ENCODE results near the gene ERF. TPM values are rescaled to one million over a fixed set of nuclear protein-coding genes. Genes with fewer than 3 reads are reported as not detected.
A peak's percentile ranks its signal among the peaks of the same experiment; 100 is the strongest.

The ERF gene
- 10 to 100 TPM; 65.7 to 75.6 TPM for total RNA-seq

DNA sequence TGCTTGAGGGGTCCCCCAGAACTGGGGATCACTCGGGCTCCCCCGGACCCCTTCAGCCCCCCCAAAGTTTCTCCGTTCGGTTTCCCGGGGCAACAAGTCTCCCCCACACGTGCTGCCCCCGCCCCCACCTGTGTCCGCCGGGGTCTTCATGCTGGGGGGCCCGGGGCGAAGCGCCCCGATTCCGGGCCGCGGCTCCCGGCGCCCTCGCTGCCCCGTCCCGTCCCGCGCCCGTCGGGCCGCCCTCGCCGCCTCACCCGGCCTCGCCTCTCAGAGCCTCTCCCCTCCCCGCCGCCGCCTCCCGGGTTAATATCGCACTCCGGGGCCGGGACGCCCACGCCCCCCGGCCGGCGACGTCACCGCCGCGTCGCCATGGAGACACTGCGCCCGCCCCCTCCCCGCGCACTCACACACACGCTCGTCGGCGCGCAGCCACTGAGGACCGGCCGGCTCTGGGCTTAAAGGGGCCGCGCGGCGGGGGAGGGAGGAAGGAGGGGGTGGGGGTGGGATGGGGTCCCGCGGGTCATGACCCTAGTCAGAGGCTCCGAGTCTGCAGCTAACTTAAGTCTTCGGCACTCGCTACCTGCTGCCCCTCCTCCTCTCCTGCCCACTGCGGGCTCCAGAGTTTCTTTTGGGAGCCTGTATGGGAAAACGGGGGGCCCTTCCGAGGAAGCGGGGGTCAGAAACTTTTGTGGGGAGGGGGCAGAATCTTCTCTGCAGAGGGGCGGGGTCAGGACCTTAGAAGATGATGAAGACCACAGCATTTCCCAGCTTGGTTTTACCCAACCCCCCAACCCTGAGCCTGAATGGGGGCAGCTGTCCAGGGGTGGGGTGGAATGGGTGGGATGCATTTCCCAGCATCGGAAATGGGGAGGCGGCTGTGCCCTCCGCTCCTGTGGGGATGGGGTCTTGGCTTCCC is at the start of gene ERF:
ERF (minus strand) TSS at position 279 of the 916 bp plus-strand sequence; CDS start at position 150, 129 bp downstream.
- ATAC-seq (replicated peaks in 1 of 2) (peak; percentile 77 to 80), DNase-seq (peak; percentile 95 to 97)
- Mint-ChIP-seq H3K9me3 (no peaks in the 10 kb centered on the region), H3K4me1 (ENCODE audit: low read depth) (peaks cover 41% of the 10 kb centered on the region), H3K27me3 (ENCODE audit: low read depth) (peaks cover 7% of the 10 kb centered on the region), H3K36me3 (ENCODE audit: insufficient read depth in 2 of 2) (peaks cover 2 to 3% of the 10 kb centered on the region in 2 donors), H3K4me3 (peak within 1 kb of the TSS; percentile 79 to 82), H3K27ac (no peak within 1 kb of the TSS)

GRCh38 chr19:42303876-42304275 is 48.9 kb upstream of the ERF start:
- Mint-ChIP-seq H3K36me3 (ENCODE audit: insufficient read depth in 2 of 2) (no peaks in the 10 kb centered on the region), H3K4me3 (peak overlapping the region in 1 of 2 donors; percentile 96), H3K27ac (peak overlapping the region; percentile 10), H3K4me1 (ENCODE audit: low read depth) (peaks cover 24% of the 10 kb centered on the region), H3K9me3 (no peaks in the 10 kb centered on the region), H3K27me3 (ENCODE audit: low read depth) (no peaks in the 10 kb centered on the region)
- DNase-seq, result no peak
- ATAC-seq (replicated peaks in 1 of 2), result no peak

- no peak for DNase-seq
- peak; percentile 1 to 2 for ATAC-seq (replicated peaks in 1 of 2)
- no peaks in the 10 kb centered on the region for H3K27me3 Mint-ChIP-seq (ENCODE audit: low read depth)
- no peaks in the 10 kb centered on the region for H3K9me3 Mint-ChIP-seq
- H3K4me1 Mint-ChIP-seq (ENCODE audit: low read depth), result peaks cover 24% of the 10 kb centered on the region
- H3K27ac Mint-ChIP-seq, result peak overlapping the region; percentile 10
- H3K36me3 Mint-ChIP-seq (ENCODE audit: insufficient read depth in 2 of 2), result no peaks in the 10 kb centered on the region
- peak overlapping the region; percentile 92 to 96 for H3K4me3 Mint-ChIP-seq
These were observed 48.2 kb upstream of the ERF start for GRCh38 chr19:42303101-42303464.

GRCh38 chr19:42301646-42302203 is 46.8 kb upstream of the ERF start, which contains the start of gene PRR19:
Gene PRR19 (plus strand): TSS chr19:42302132. CDS start chr19:42309585, 7,453 bp downstream.
- DNase-seq (peak in 1 of 2 donors; percentile 25), ATAC-seq (replicated peaks in 1 of 2) (peak; percentile 22 to 23)
- Mint-ChIP-seq H3K4me3 (peak within 1 kb of the TSS; percentile 92 to 96), H3K9me3 (no peaks in the 10 kb centered on the region), H3K36me3 (ENCODE audit: insufficient read depth in 2 of 2) (peaks cover 0 to 2% of the 10 kb centered on the region in 2 donors), H3K4me1 (ENCODE audit: low read depth) (peaks cover 26% of the 10 kb centered on the region), H3K27ac (peak within 1 kb of the TSS; percentile 51), H3K27me3 (ENCODE audit: low read depth) (no peaks in the 10 kb centered on the region)

DNA sequence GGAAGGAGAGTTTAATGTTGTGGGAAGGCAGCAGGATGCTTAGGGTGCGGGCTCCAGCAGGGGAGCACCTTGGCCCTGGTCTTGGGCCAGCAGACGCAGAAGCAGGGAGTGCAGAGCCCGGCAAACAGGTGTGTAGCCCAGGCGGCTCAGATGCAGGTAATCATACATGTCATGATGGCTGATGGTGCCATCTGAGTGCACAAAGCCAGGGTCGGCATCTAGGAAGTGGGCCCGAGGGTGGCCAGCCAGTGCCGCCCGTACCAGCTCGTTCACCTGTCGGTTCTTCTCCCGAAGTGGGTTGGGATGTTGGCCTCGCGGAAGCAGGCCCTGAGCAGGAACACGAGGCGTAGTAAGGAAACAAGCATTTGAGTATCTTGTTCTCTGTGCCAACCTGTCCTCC is 42.1 kb upstream of the ERF start:
- Mint-ChIP-seq H3K27ac (no peak overlapping the region), H3K4me1 (ENCODE audit: low read depth) (peaks cover 15% of the 10 kb centered on the region)

GRCh38 chr19:42295831-42296525 is 41.0 kb upstream of the ERF start:
- H3K4me1 Mint-ChIP-seq (ENCODE audit: low read depth), result peaks cover 13% of the 10 kb centered on the region
- ATAC-seq (replicated peaks in 1 of 2) (peak; percentile 74 to 81), DNase-seq (peak; percentile 89 to 92)
- H3K9me3 Mint-ChIP-seq, result no peaks in the 10 kb centered on the region
- peaks cover 5 to 8% of the 10 kb centered on the region in 2 donors for H3K36me3 Mint-ChIP-seq (ENCODE audit: insufficient read depth in 2 of 2)
- H3K4me3 Mint-ChIP-seq, result no peak overlapping the region
- H3K27ac Mint-ChIP-seq, result no peak overlapping the region
- H3K27me3 Mint-ChIP-seq (ENCODE audit: low read depth), result no peaks in the 10 kb centered on the region

More for the DNA sequence above, 42.1 kb upstream of the ERF start:
- ATAC-seq (replicated peaks in 1 of 2) (no peak), DNase-seq (no peak)
- Mint-ChIP-seq H3K9me3 (no peaks in the 10 kb centered on the region), H3K36me3 (ENCODE audit: insufficient read depth in 2 of 2) (peaks cover 2 to 6% of the 10 kb centered on the region in 2 donors), H3K27me3 (ENCODE audit: low read depth) (no peaks in the 10 kb centered on the region), H3K4me3 (no peak overlapping the region)

- ATAC-seq (replicated peaks in 1 of 2) (no peak), DNase-seq (no peak)
- Mint-ChIP-seq H3K4me3 (no peak overlapping the region), H3K36me3 (ENCODE audit: insufficient read depth in 2 of 2) (peaks cover 5 to 8% of the 10 kb centered on the region in 2 donors), H3K4me1 (ENCODE audit: low read depth) (peaks cover 11% of the 10 kb centered on the region), H3K27me3 (ENCODE audit: low read depth) (no peaks in the 10 kb centered on the region), H3K27ac (no peak overlapping the region), H3K9me3 (no peaks in the 10 kb centered on the region)
These were observed 40.4 kb upstream of the ERF start for GRCh38 chr19:42295342-42295741.

DNA sequence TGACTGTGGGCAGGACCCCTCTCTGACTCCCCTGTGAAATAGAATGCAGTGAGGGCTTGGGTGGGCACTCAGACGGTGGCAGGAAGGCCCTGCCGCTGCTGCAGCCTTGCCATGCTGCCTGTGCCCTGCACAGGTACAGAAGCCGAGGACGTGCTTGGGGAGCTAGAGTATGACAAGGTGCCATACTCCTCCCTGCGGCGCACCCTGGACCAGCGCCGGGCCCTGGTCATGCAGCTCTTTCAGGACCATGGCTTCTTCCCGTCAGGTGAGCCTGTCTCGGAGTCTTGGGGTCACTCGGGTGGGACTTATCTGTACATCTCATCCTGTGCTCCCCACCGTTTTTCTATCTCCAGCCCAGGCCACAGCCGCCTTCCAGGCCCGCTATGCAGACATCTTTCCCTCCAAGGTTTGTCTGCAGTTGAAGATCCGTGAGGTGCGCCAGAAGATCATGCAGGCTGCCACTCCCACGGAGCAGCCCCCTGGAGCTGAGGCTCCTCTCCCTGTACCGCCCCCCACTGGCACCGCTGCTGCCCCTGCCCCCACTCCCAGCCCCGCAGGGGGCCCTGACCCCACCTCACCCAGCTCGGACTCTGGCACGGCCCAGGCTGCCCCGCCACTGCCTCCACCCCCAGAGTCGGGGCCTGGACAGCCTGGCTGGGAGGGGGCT is 39.7 kb upstream of the ERF start:
- Mint-ChIP-seq H3K9me3 (no peaks in the 10 kb centered on the region), H3K27me3 (ENCODE audit: low read depth) (no peaks in the 10 kb centered on the region), H3K27ac (no peak overlapping the region), H3K4me3 (no peak overlapping the region), H3K4me1 (ENCODE audit: low read depth) (peaks cover 11% of the 10 kb centered on the region), H3K36me3 (ENCODE audit: insufficient read depth in 2 of 2) (peaks cover 5 to 11% of the 10 kb centered on the region in 2 donors)
- no peak for ATAC-seq (replicated peaks in 1 of 2)
- no peak for DNase-seq

DNA sequence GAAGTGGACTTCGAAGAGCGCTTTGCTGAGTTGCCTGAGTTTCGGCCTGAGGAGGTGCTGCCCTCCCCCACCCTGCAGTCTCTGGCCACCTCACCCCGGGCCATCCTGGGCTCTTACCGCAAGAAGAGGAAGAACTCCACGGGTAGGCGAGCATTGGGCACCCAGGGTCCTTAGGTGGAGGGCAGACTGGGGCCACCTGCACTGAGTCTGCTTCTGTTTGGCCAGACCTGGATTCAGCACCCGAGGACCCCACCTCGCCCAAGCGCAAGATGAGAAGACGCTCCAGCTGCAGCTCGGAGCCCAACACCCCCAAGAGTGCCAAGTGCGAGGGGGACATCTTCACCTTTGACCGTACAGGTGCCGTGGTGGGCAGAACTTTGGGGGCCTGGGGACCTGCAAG is 39.0 kb upstream of the ERF start:
- Mint-ChIP-seq H3K27me3 (ENCODE audit: low read depth) (no peaks in the 10 kb centered on the region), H3K27ac (no peak overlapping the region), H3K4me3 (no peak overlapping the region), H3K4me1 (ENCODE audit: low read depth) (peaks cover 11% of the 10 kb centered on the region), H3K9me3 (no peaks in the 10 kb centered on the region), H3K36me3 (ENCODE audit: insufficient read depth in 2 of 2) (peaks cover 5 to 11% of the 10 kb centered on the region in 2 donors)
- DNase-seq (no peak), ATAC-seq (replicated peaks in 1 of 2) (no peak)

DNA sequence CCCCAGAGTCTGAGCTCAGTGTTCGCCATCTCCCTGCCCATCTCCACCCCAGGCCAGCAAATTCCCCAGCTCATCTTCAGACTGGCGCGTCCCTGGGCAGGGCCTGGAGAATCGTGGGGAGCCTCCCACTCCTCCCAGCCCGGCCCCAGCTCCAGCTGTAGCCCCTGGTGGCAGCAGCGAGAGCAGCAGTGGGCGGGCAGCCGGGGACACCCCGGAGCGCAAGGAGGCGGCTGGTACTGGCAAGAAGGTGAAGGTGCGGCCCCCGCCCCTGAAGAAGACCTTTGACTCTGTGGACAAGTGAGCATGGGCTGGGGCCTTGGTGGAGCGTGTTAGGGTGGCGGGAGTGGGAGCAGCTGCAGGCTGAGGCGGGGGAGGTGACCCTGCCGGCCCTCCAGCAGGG is 38.6 kb upstream of the ERF start:
- Mint-ChIP-seq H3K4me3 (no peak overlapping the region), H3K9me3 (no peaks in the 10 kb centered on the region), H3K4me1 (ENCODE audit: low read depth) (peaks cover 11% of the 10 kb centered on the region), H3K27ac (no peak overlapping the region), H3K36me3 (ENCODE audit: insufficient read depth in 2 of 2) (peaks cover 5 to 11% of the 10 kb centered on the region in 2 donors), H3K27me3 (ENCODE audit: low read depth) (no peaks in the 10 kb centered on the region)
- DNase-seq (no peak), ATAC-seq (replicated peaks in 1 of 2) (no peak)

DNA sequence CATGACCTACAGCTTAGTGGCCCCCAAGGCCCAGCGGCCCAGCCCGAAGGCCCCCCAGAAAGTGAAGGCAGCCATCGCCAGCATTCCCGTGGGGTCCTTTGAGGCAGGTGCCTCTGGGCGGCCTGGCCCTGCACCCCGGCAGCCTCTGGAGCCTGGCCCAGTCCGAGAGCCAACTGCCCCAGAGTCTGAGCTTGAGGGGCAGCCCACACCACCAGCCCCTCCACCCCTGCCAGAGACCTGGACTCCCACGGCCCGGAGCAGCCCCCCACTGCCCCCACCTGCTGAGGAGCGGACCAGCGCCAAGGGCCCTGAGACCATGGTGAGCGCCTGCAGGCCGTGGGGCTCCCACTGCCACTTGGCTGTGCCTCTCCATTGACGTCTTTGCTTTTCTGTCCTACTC is 38.0 kb upstream of the ERF start:
- Mint-ChIP-seq H3K4me1 (ENCODE audit: low read depth) (peaks cover 11% of the 10 kb centered on the region), H3K36me3 (ENCODE audit: insufficient read depth in 2 of 2) (peaks cover 5 to 11% of the 10 kb centered on the region in 2 donors)

DNA sequence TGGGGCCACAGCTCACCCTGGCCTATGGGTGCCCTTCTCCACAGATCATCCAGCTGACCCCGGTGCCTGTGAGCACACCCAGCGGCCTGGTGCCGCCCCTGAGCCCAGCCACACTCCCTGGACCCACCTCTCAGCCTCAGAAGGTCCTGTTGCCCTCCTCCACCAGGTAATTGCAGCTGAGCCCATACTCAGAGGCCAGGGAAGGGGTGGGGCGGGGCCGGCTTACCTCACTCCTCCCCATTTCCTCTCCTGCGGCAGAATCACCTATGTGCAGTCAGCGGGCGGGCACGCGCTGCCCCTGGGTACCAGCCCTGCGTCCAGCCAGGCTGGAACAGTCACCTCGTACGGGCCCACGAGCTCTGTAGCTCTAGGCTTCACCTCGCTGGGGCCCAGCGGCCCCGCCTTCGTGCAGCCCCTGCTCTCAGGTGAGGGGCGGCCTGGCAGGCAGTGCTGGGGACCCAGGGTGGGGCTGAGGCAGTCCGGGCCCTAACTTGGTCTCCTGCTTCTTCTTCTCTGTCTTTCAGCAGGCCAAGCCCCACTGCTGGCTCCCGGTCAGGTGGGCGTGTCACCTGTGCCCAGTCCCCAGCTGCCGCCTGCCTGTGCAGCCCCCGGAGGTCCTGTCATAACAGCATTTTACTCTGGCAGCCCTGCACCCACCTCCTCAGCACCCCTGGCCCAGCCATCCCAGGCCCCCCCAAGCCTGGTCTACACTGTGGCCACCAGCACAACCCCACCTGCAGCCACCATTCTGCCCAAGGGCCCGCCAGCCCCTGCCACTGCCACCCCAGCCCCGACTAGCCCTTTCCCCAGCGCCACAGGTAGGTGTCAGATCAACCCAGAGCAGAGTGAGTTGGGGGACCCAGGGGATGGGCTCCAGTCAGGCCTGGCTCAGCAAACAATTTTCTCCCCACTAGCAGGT is 37.4 kb upstream of the ERF start:
- H3K36me3 Mint-ChIP-seq (ENCODE audit: insufficient read depth in 2 of 2), result peaks cover 5 to 11% of the 10 kb centered on the region in 2 donors
- no peaks in the 10 kb centered on the region for H3K9me3 Mint-ChIP-seq
- no peak for DNase-seq
- H3K4me1 Mint-ChIP-seq (ENCODE audit: low read depth), result peaks cover 11% of the 10 kb centered on the region
- no peak overlapping the region for H3K4me3 Mint-ChIP-seq
- H3K27me3 Mint-ChIP-seq (ENCODE audit: low read depth), result no peaks in the 10 kb centered on the region
- no peak for ATAC-seq (replicated peaks in 1 of 2)
- H3K27ac Mint-ChIP-seq, result no peak overlapping the region

More for the DNA sequence above, 38.0 kb upstream of the ERF start:
- Mint-ChIP-seq H3K27me3 (ENCODE audit: low read depth) (no peaks in the 10 kb centered on the region), H3K27ac (no peak overlapping the region), H3K9me3 (no peaks in the 10 kb centered on the region), H3K4me3 (no peak overlapping the region)
- ATAC-seq (replicated peaks in 1 of 2), result no peak
- no peak for DNase-seq
